HL-60 (cell line): ENCODE measurements around the gene NPHS1.

Experiments
- DNase-seq, 2 experiments: peaks; one replicate each; pipeline ENCODE4 v3.0.0-alpha.2; 2010 to 2020; ENCODE audit warnings: low read depth in 1 of 2, low spot score in 1 of 2
- H3K27ac ChIP-seq: fragments of 250-450 bp; sonication (Bioruptor Pico); replicated peaks from 2 replicates; pipeline ENCODE4 v1.5.1; 2020; ENCODE audit warnings: mild to moderate bottlenecking, moderate library complexity
- H3K27me3 ChIP-seq: fragments of 250-450 bp; sonication (Bioruptor Pico); 2 replicates; pipeline ENCODE4 v1.5.1; 2021; ENCODE audit warnings: mild to moderate bottlenecking, moderate library complexity; ENCODE audit not compliant: insufficient read depth, poor library complexity, severe bottlenecking
- H3K4me3 ChIP-seq: replicated peaks from 2 replicates; pipeline ENCODE4 v1.5.1; 2011; ENCODE audit warnings: mild to moderate bottlenecking, control low read depth, low read length; ENCODE audit not compliant: insufficient read depth
- GABPA ChIP-seq: IDR thresholded peaks from 2 replicates; pipeline ENCODE4 v1.6.1; 2012; ENCODE audit warnings: low read depth
- POLR2AphosphoS5 ChIP-seq: IDR thresholded peaks from 2 replicates; pipeline ENCODE4 v1.6.1; 2012; ENCODE audit warnings: low read depth
- REST ChIP-seq: IDR thresholded peaks from 2 replicates; pipeline ENCODE4 v1.6.1; 2012; ENCODE audit warnings: low read depth; ENCODE audit not compliant: insufficient replicate concordance
- SPI1 ChIP-seq: IDR thresholded peaks from 2 replicates; pipeline ENCODE4 v1.6.1; 2012; ENCODE audit warnings: low read depth, mild to moderate bottlenecking, borderline replicate concordance
- TF ChIP-seq, protein P1 (sequence below): IDR thresholded peaks from one replicate; pipeline ENCODE4 v1.5.1; 2011; ENCODE audit warnings: low read length, control low read depth, inconsistent platforms; ENCODE audit not compliant: insufficient read depth

Gene NPHS1

DNA sequence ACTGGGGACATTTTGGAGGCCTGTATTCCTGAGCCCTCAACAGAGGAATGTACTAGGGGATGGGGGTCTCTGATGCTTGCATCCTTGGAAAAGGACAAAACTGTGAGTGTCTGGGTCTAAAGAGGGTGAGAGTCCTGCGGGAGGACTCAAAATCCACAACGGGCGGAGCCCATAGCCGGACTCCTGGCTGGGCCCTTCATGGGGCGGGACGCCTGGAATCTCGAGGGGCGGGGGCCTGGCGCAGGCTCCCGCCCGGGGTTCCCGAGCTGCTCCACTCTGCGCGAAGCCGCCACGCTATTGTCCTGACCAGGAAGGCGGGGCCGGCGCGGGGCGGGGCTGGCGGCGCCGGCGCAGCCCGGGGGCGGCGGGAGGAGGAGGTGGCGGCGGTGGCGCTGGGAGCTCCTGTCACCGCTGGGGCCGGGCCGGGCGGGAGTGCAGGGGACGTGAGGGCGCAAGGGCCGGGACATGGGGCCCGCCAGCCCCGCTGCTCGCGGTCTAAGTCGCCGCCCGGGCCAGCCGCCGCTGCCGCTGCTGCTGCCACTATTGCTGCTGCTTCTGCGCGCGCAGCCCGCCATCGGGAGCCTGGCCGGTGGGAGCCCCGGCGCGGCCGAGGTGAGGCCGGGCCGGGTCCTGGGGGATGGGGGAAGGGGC lies 16.0 kb upstream of the NPHS1 start, which contains the start of gene APLP1:
TSS of gene APLP1 (plus strand) at position 403 of the 651 bp plus-strand sequence. CDS start at position 466, 63 bp downstream.
- H3K4me3 ChIP-seq, result peak within 1 kb of the TSS; percentile 27
- no peak within 1 kb of the TSS for H3K27ac ChIP-seq
- H3K27me3 ChIP-seq, result peaks cover 33% of the 10 kb centered on the region
- TF ChIP-seq, protein P1, sequence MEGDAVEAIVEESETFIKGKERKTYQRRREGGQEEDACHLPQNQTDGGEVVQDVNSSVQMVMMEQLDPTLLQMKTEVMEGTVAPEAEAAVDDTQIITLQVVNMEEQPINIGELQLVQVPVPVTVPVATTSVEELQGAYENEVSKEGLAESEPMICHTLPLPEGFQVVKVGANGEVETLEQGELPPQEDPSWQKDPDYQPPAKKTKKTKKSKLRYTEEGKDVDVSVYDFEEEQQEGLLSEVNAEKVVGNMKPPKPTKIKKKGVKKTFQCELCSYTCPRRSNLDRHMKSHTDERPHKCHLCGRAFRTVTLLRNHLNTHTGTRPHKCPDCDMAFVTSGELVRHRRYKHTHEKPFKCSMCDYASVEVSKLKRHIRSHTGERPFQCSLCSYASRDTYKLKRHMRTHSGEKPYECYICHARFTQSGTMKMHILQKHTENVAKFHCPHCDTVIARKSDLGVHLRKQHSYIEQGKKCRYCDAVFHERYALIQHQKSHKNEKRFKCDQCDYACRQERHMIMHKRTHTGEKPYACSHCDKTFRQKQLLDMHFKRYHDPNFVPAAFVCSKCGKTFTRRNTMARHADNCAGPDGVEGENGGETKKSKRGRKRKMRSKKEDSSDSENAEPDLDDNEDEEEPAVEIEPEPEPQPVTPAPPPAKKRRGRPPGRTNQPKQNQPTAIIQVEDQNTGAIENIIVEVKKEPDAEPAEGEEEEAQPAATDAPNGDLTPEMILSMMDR, result no peak
- no peak for TF ChIP-seq SPI1
- peak in 1 of 2 experiments; percentile 29 for DNase-seq

DNA sequence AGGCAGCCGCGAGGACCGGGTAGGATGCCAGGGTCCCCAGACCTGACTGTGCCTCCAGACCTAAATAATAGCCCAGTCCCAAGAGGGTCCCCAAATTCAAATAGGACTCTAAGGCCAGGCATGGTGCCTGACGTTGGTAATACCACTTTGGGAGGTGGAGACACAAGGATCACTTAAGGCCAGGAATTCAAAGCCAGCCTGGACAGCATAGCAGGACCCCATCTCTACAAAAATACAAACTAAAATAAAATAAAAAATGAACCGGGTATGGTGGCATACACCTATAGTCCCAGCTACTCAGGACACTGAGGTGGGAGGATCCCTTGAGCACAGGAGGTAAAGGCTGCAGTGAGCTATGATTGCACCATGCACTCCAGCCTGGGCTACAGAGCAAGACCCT lies 10.7 kb upstream of the NPHS1 start:
- no peak for DNase-seq
- H3K4me3 ChIP-seq, result no peak overlapping the region
- no peak overlapping the region for H3K27ac ChIP-seq
- no peak for TF ChIP-seq GABPA
- H3K27me3 ChIP-seq, result peaks cover 42% of the 10 kb centered on the region

DNA sequence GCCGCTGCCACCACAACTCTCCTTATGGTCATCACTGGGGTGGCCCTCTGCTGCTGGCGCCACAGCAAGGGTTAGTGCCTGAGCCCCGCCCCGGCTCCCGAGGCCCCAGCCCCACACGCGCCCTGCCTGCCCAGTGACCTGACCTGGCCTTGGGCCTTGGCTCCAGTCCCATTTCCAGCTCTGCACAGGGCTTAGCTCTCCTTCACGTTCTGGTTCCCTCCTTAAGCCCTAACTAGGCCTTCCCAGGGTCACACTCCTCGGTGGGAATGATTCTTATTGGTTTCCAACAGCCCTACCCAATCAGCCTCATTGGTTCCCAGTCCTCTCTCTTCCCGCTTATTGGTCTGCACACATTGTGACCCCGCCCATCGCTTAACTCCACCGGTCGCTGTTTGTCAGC lies 10.2 kb upstream of the NPHS1 start:
- TF ChIP-seq SPI1, result no peak
- TF ChIP-seq, protein P1, result no peak
- no peak for TF ChIP-seq GABPA
- TF ChIP-seq REST, result no peak
- no peak for TF ChIP-seq POLR2AphosphoS5
- Histone ChIP-seq H3K27me3 (peaks cover 40% of the 10 kb centered on the region), H3K27ac (no peak overlapping the region), H3K4me3 (no peak overlapping the region)
- DNase-seq, result no peak

DNA sequence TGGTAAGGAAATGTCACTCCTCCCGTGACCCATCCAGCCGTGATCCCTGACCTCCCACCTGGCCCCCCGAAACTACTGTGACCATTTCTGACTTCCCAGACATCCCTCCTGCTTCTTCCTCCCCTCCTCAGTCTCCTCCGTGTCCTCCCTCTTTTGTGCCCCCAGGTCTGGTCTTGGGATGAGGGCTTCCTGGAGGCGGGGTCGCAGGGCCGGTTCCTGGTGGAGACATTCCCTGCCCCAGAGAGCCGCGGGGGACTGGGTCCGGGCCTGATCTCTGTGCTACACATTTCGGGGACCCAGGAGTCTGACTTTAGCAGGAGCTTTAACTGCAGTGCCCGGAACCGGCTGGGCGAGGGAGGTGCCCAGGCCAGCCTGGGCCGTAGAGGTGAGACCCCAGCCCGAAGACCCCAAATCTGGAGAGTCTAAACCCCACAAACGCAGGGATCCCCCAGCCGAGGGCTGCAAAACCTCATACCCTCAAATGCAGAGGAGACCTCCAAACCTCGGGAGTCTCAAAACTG lies 9.4 kb upstream of the NPHS1 start:
- H3K27me3 ChIP-seq, result peaks cover 42% of the 10 kb centered on the region
- DNase-seq, result no peak

More for the DNA sequence above, 9.4 kb upstream of the NPHS1 start:
- H3K4me3 ChIP-seq, result no peak overlapping the region
- TF ChIP-seq REST, result no peak
- TF ChIP-seq POLR2AphosphoS5, result no peak
- TF ChIP-seq, protein P1, result no peak
- TF ChIP-seq GABPA, result no peak
- no peak for TF ChIP-seq SPI1
- H3K27ac ChIP-seq, result no peak overlapping the region
